Heart left ventricle (tissue), 13 donors: ENCODE data around the gene S100A4.

Experiments used
- CTCF ChIP-seq, 12 donors: fragments of 200-600 bp; sonication (generic) in 4 of 12; IDR thresholded peaks; one replicate each; pipeline versions ENCODE4 v1.5.0 to v1.8.0; 2018 to 2022; ENCODE audit warnings: antibody characterized with exemption in 12 of 12, mild to moderate bottlenecking in 5 of 12
- POLR2A ChIP-seq, 2 donors: fragments of 450-650 bp; IDR thresholded peaks; one replicate each; pipeline ENCODE4 v1.6.1; 2017; ENCODE audit warnings: antibody characterized with exemption in 2 of 2, mild to moderate bottlenecking in 2 of 2, moderate library complexity in 2 of 2
- donor health status: ischemic (EF 13 %, LVEDD 7.1; RV severe dilation, severe dysfunction).
- donor health status: DM: no; HTN: yes; CAD: no.
- donor health status: DM: no; HTN: no; CAD: no.
- donor health status: ischemic (EF 25% LVEDD 6.9; RV normal size, moderate dysfunction).
- donor health status: ischemic (EF 25% LVEDD 5.7; RV mildly dilated, moderate dysfunction).
- donor health status: ischemic (EF 35%, LVEDD 5.7; RV mildly dilated, moderate dysfunction).
- donor health status: nonischemic (EF 11% LVEDD 7.7; RV severe dilation, severe dysfunction).
- donor health status: DM: yes; HTN: yes; CAD: no.
- donor health status: PGD.
- donor health status: ischemic (EF 29% LVEDD 5.4; RV normal size, mild dysfunction).
- donor health status: nonischemic (EF 23%, LVEDD 6.1; RV moderate dilation, normal function).

GRCh38 chr1:153509036-153509435 lies 36.6 kb downstream of the S100A4 start:
- TF ChIP-seq POLR2A (IDR thresholded peaks at IDR 0.05) (no peak), CTCF (IDR thresholded peaks at IDR 0.05) (no peak)
